Middle frontal gyrus (tissue), 1 donor: ENCODE measurements around the gene TXLNG.

ENCODE experiments used
- DNase-seq: peaks from one replicate; pipeline ENCODE4 v3.0.0-alpha.2; 2015; ENCODE audit warnings: low spot score; ENCODE audit errors: extremely low spot score

Gene TXLNG

DNA sequence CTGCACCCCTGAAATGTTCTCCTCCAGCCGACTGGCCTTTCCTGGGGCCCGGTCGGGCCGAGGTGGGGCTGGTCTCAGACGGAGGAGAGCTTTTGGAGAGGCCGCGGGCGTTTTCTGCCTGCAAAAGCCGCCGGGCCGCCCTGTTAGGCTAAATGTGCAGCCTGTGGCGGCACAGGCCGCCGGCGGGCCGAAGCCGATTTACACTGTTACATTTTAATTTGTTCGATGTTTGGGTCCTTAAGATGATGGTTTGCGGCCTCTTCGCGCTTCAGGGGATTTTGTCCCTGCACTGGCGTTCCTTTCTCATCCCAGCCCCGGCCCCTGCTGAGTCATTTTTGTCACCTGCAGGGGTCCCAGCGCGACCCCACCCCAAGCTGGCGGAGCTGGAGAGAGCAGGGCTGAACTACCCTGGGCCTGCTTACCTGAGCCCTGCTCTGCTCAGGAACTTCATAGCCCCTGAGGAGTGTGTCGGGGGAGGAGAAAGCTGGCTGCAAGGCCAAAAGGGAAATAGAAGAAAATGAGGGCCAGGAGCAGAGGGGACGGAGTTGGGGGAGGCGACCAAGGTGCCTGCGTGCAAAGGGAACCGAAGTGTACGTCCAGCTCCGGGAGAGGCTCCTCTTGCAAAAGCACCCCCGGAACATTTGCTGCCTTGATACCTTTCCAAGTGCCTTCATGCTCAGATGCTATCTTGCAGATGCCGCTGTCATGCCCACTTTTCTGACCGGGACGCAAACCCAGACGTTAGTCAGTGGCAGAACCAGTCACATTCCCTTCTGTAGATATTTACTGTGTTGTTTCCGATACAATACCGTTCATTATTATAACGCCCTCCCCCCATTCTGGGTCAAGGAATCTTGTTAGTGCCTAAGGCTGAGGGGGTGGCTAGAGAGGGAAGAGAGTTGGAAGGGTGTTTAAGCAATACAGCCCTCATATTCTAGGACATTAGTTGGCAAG, 84.9 kb downstream of the TXLNG start:
- DNase-seq, result peak; percentile 16

DNA sequence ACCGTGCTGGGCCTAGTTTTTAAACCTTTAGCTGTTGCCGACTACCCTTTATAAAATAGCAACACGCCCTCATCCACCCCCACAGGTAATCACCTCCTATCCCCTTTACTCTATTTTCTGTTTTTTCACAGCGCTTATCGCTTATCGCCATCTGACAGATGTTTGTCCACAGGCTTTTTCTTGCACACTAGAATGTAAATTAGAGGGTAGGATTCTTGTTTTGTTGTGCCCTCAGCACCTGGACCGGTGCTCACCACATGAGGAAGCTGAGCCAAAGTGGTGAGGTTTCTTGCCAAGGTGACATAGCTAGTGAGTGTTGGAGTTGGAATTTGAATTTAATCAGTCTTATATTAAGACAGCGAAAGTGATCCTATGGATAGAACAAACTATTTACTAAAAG, 86.8 kb downstream of the TXLNG start:
- no peak for DNase-seq

DNA sequence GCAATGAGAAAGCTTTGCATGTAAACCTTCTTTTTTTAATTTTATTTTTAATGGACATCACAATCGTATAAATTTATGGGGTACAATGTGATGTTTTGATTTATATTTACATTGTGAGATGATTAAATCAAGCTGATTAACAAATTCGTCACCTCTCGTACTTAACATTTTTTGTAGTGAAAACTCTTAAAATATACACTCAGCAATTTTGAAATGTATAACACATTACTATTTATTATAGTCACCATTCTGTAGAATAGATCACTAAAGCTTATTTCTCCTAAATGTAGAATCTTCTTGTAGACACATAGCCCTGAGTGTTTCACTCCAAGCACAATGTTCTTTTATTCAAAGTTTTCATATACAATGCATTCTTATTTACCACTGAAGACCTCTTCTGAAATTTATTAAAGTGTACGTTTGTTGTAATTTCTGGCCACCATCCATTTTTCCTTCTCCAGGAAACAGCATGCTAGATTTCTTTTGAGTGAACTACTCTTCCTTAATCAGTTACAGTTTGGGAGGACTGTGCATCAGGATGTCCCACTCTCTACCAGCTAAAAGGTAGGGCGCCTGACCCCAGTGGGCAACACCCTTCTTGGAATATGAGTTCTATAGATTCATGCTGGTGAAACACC, 88.3 kb downstream of the TXLNG start:
- DNase-seq, result no peak

DNA sequence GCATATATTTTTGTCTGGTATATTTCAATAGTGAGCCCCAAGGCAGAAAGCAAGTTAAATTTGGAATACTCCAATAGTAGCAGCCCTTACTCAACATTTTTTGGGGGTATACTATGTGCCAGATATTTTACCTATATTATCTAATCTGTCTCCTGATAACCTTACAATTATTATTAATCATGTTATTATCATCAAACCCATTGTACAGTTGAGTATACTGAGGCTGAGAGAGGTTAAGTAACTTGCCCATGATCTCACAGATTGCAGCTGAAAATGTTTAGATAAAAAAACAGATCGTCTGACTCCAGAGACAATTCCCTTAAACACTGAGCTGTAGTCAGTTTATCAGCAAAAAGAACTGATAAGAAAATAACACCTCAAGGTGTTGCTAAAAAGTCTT, 90.4 kb downstream of the TXLNG start:
- no peak for DNase-seq

DNA sequence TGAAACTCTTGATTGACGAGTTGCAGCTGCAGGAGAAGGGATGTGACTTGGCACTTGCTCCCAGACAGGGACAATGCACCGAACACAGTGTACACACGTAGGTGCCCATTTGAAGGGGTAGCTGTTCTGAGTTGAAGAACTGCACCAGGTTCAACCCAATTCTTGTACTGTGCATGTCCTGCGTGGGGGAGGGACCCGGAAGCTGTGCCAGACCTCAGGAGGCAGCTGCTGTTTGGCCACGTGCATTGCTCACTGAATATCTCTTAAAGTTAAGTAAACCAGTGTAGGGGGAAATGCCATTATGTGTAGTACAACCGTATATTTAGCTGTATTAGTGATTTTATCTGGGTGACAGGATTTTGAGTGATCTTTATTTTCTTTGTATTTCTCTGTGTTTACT, 95.9 kb downstream of the TXLNG start:
- DNase-seq, result no peak

DNA sequence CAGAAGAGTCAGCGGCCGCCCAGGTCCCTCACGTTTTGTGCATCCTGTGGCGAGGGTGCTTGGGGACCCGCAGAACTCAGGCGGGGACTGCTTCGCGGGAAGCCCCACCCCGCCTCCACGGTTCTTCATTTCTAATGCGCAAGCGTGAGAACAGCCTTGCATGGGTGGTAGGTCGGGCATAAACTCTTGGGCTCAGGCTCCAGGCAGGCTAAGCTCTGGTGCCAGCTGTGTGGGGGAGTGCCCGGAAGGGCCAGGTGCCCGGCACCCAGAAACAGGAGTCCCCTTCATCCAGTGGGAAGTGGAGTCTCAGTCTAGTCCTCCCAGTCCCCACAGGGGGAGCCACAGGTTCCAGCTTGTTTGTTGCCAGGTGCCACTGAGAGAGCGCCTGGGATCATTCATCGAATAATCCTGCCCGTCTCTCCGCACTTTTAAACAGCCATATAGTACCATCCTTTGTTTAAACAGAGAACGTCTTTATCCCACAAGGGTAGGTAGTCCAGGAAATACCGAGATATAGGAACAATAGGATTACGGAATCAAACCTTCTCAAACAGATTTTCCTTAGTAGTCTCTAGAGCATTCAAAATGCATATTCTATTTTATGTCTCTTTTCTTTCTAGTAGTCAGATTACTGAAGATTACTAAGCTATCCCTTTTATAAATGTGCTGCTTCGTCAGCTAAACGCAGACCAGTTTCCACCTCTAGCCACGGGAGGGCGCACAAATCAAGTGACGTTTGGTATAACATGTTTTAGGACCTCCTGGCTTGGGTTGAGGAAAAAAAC, 96.6 kb downstream of the TXLNG start:
- peak; percentile 24 for DNase-seq

DNA sequence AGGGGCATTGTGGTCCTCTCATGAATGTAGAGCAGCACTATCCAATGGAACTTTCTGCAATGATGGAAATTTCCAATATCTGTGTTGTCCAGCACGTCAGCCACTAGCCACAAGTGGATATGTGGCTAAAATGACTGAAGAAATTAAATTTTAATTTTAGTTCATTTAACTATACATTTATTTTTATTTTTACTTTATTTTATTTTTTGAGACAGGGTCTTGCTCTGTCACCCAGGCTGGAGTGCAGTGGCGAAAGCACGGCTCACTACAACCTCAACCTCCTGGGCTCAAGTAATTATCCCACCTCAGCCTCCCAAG, 97.2 kb downstream of the TXLNG start:
- no peak for DNase-seq

DNA sequence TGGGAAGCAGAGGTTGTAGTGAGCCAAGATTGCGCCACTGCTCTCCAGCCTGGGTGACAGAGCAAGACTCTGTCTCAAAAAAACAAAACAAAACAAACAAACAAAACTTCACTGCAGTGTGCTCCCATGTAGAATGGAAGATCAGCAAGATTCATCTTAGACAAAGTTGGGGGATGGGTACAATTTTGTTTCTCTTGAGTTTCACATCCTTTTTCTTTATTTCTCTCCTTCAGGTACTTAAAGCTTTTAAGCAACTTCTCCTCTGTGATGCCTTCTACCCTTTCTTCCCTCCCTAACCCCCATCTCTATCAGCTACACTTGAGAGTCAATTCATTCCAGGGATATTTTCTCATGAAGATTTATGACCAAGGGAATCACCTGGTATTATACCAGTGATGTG, 99.4 kb downstream of the TXLNG start:
- DNase-seq, result no peak

DNA sequence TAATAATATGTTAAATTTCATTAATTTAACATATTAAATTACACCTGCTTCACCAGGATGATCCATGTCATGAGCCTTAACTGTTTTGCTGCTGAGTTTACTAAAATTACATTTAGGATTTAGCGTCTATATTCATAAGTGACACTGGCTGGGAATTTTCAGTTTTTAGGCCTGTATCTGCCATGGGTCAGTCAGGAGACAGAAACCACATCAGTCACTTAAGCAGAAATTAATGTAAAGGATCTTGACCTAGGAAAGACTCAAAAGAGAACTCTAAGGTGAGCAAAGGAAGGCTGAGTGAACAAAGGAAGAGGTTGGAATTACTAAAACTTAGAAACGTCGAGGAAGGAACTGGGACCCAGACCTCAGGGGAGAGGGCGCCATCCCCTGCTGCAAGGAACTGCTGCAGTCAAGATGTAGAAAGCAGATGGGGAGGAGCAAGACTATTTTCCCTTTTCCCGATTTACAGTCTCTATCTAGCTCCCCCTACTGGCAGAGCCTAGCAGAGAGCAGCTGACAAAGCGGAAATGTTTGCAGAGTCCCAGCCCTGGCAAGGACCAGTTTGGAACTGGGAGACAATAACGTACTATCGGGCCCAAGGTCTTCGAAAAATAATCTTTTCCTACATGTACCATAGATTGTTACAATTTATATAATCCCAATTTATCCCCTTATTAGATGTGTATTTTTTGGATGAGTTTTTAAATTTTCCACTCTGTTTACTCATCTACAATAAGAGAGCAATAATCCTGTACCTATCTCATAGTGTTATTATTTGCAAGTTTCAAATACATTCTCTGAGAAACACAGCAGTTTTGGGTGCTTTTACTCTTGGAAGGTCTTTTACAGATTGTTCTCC, 106.5 kb downstream of the TXLNG start:
- DNase-seq, result peak; percentile 66
